Vein endothelial cell (primary cell): Measurements from ENCODE around the gene ZNF518A. TPM values are rescaled to one million over a fixed set of nuclear protein-coding genes. Genes with fewer than 3 reads are reported as not detected.

ENCODE experiments used
- small RNA-seq: library from RNA; depleted of rRNA; stranded (forward); fragments of <200 nt; gene quantifications from one replicate; pipeline ENCODE3, GENCODE V24; 2012
- total RNA-seq: library from RNA; depleted of rRNA; stranded (reverse); fragments of >200 nt; gene quantifications from 2 replicates; pipeline ENCODE4 v1.2.3, GENCODE V29; 2012

The ZNF518A gene, protein sequence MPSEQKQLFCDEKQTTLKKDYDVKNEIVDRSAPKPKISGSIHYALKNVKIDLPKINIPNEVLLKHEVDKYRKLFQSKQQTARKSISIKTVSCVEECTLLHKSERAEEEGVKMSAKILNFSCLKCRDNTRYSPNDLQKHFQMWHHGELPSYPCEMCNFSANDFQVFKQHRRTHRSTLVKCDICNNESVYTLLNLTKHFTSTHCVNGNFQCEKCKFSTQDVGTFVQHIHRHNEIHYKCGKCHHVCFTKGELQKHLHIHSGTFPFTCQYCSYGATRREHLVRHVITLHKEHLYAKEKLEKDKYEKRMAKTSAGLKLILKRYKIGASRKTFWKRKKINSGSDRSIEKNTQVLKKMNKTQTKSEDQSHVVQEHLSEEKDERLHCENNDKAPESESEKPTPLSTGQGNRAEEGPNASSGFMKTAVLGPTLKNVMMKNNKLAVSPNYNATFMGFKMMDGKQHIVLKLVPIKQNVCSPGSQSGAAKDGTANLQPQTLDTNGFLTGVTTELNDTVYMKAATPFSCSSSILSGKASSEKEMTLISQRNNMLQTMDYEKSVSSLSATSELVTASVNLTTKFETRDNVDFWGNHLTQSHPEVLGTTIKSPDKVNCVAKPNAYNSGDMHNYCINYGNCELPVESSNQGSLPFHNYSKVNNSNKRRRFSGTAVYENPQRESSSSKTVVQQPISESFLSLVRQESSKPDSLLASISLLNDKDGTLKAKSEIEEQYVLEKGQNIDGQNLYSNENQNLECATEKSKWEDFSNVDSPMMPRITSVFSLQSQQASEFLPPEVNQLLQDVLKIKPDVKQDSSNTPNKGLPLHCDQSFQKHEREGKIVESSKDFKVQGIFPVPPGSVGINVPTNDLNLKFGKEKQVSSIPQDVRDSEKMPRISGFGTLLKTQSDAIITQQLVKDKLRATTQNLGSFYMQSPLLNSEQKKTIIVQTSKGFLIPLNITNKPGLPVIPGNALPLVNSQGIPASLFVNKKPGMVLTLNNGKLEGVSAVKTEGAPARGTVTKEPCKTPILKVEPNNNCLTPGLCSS (N-terminal part only)
- 13.7 and 14.7 TPM in 2 replicates for total RNA-seq

GRCh38 chr10:96129387-96130325, at the start of gene ZNF518A:
ZNF518A (plus strand) TSS chr10:96130297; CDS start chr10:96156323, 26,026 bp downstream.

Small RNAs within 50 kb of the gene (small RNA-seq; reads per million reads assigned to genes)
- 0.08 reads per million for gene RNU6-271P

Other genes starting within 250 kb of the ZNF518A start
- gene CC2D2B, start 222.3 kb upstream of the ZNF518A start, total RNA-seq = 0.86 and 1.3 TPM in 2 replicates
- gene CCNJ, start 86.7 kb upstream of the ZNF518A start, total RNA-seq = 32.0 and 32.6 TPM in 2 replicates
- gene BLNK, start 141.3 kb downstream of the ZNF518A start, total RNA-seq = not detected in 2 replicates
- gene DNTT, start 174.1 kb downstream of the ZNF518A start, total RNA-seq = not detected in 2 replicates
- gene OPALIN, start 228.7 kb downstream of the ZNF518A start, total RNA-seq = not detected in 2 replicates